ENCODE results near the gene HSPB7.

GRCh38 chr1:16047791-16048475 lies 30.1 kb upstream of the HSPB7 start:
- TF ChIP-seq TAF1 (IDR thresholded peaks at IDR 0.05; ENCODE audit: borderline replicate concordance, low read depth, low read length) = no peak
- TF ChIP-seq POLR2A (IDR thresholded peaks at IDR 0.05; ENCODE audit: low read depth, low read length) = no peak
